ENCODE results near the gene GMDS.

Gene GMDS

GRCh38 chr6:2129182-2129621, 116.2 kb downstream of the GMDS start:
- DNase-seq: no peak

- peak in 3 of 4 experiments; percentile 2 to 15 (median 2) for DNase-seq
Measured at GRCh38 chr6:2127484-2127911, 117.9 kb downstream of the GMDS start.

GRCh38 chr6:2126351-2126750, 119.1 kb downstream of the GMDS start:
- DNase-seq: no peak

GRCh38 chr6:2125158-2125557, 120.2 kb downstream of the GMDS start:
- no peak for DNase-seq

GRCh38 chr6:2124260-2124709, 121.1 kb downstream of the GMDS start:
- no peak for DNase-seq

- no peak for DNase-seq
Measured at GRCh38 chr6:2120912-2121311, 124.5 kb downstream of the GMDS start.

GRCh38 chr6:2119275-2119674, 126.1 kb downstream of the GMDS start:
- DNase-seq: no peak

GRCh38 chr6:2118136-2118535, 127.3 kb downstream of the GMDS start:
- no peak for DNase-seq

GRCh38 chr6:2117447-2117846, 128.0 kb downstream of the GMDS start:
- DNase-seq: no peak

- no peak for DNase-seq
Measured at GRCh38 chr6:2116496-2116895, 128.9 kb downstream of the GMDS start.

- DNase-seq: no peak
Measured at GRCh38 chr6:2114100-2114499, 131.3 kb downstream of the GMDS start.

- no peak for DNase-seq
Measured at GRCh38 chr6:2111162-2111677, 134.2 kb downstream of the GMDS start.

GRCh38 chr6:2110504-2110903, 134.9 kb downstream of the GMDS start:
- DNase-seq: no peak

GRCh38 chr6:2109796-2110195, 135.6 kb downstream of the GMDS start:
- no peak for DNase-seq

GRCh38 chr6:2108700-2109306, 136.6 kb downstream of the GMDS start:
- no peak for DNase-seq

- no peak for DNase-seq
Measured at GRCh38 chr6:2104524-2104880, 140.9 kb downstream of the GMDS start.

- DNase-seq: no peak
Measured at GRCh38 chr6:2103765-2104523, 141.5 kb downstream of the GMDS start.

- DNase-seq: no peak
Measured at GRCh38 chr6:2102966-2103365, 142.4 kb downstream of the GMDS start.

GRCh38 chr6:2102316-2102883, 143.0 kb downstream of the GMDS start:
- no peak for DNase-seq

- DNase-seq: no peak
Measured at GRCh38 chr6:2101213-2101612, 144.2 kb downstream of the GMDS start.

- no peak for DNase-seq
Measured at GRCh38 chr6:2099870-2100269, 145.5 kb downstream of the GMDS start.

- no peak for DNase-seq
Measured at GRCh38 chr6:2097464-2097863, 147.9 kb downstream of the GMDS start.

- no peak for DNase-seq
Measured at GRCh38 chr6:2094642-2095041, 150.8 kb downstream of the GMDS start.

Data from activated CD4-positive, CD25-positive, alpha-beta regulatory T cell (primary cell).